Measurements from ENCODE around the gene IRS2. TPM values are rescaled to one million over a fixed set of nuclear protein-coding genes. Genes with fewer than 3 reads are reported as not detected.

Gene IRS2
- total and polyA plus RNA-seq, 4 donors: 4.0 to 9.1 (median 6.7) TPM

GRCh38 chr13:109762791-109763190 is 23.6 kb downstream of the IRS2 start:
- Histone ChIP-seq H3K4me3 (ENCODE audit: low read depth in 1 of 3, low read length in 3 of 3) (no peak overlapping the region), H3K4me1 (ENCODE audit: control insufficient read depth in 4 of 4, insufficient read depth in 4 of 4, low read length in 3 of 4) (peaks cover 0 to 10% (median 5%) of the 10 kb centered on the region in 4 donors), H3K27me3 (ENCODE audit: control insufficient read depth in 4 of 4, insufficient read depth in 4 of 4, low read length in 3 of 4) (no peaks in the 10 kb centered on the region), H3K9ac (ENCODE audit: low read depth in 1 of 2, low read length in 2 of 2) (no peak overlapping the region), H3K36me3 (ENCODE audit: control insufficient read depth in 4 of 4, insufficient read depth in 3 of 4, low read depth in 1 of 4, low read length in 3 of 4) (peaks cover 0 to 8% (median 2%) of the 10 kb centered on the region in 4 donors), H3K27ac (ENCODE audit: low read depth in 1 of 2, low read length in 2 of 2) (no peak overlapping the region), H3K9me3 (ENCODE audit: control insufficient read depth in 4 of 4, low read length in 3 of 4) (no peaks in the 10 kb centered on the region)
- WGBS: 94% methylated on average over 6 of the region's 6 CpGs
- TF ChIP-seq FOXA2 (IDR thresholded peaks at IDR 0.05) (no peak), JUND (IDR thresholded peaks at IDR 0.05) (no peak), REST (IDR thresholded peaks at IDR 0.05) (no peak), HNF4A (conservative IDR thresholded peaks at IDR 0.05) (no peak), CTCF (IDR thresholded peaks at IDR 0.05; ENCODE audit: low read depth, low read length, missing input control) (no peak), ZBTB33 (IDR thresholded peaks at IDR 0.05) (no peak), TAF1 (conservative IDR thresholded peaks at IDR 0.05) (no peak), MAX (IDR thresholded peaks at IDR 0.05) (no peak), NR2F2 (IDR thresholded peaks at IDR 0.05) (no peak), ATF3 (IDR thresholded peaks at IDR 0.05) (no peak), RXRA (IDR thresholded peaks at IDR 0.05) (no peak), RAD21 (IDR thresholded peaks at IDR 0.05) (no peak), YY1 (IDR thresholded peaks at IDR 0.05) (no peak), FOXA1 (IDR thresholded peaks at IDR 0.05) (no peak)
- DNase-seq (ENCODE audit: low spot score): no peak

- Histone ChIP-seq H3K27ac (ENCODE audit: low read depth in 1 of 2, low read length in 2 of 2) (no peak overlapping the region), H3K4me3 (ENCODE audit: low read depth in 1 of 3, low read length in 3 of 3) (no peak overlapping the region), H3K9me3 (ENCODE audit: control insufficient read depth in 4 of 4, low read length in 3 of 4) (no peaks in the 10 kb centered on the region), H3K36me3 (ENCODE audit: control insufficient read depth in 4 of 4, insufficient read depth in 3 of 4, low read depth in 1 of 4, low read length in 3 of 4) (peaks cover 0 to 8% (median 4%) of the 10 kb centered on the region in 4 donors), H3K27me3 (ENCODE audit: control insufficient read depth in 4 of 4, insufficient read depth in 4 of 4, low read length in 3 of 4) (no peaks in the 10 kb centered on the region), H3K4me1 (ENCODE audit: control insufficient read depth in 4 of 4, insufficient read depth in 4 of 4, low read length in 3 of 4) (peaks cover 0 to 2% (median 0%) of the 10 kb centered on the region in 4 donors), H3K9ac (ENCODE audit: low read depth in 1 of 2, low read length in 2 of 2) (no peak overlapping the region)
- DNase-seq (ENCODE audit: low spot score): no peak
- TF ChIP-seq HNF4G (IDR thresholded peaks at IDR 0.05) (no peak), REST (IDR thresholded peaks at IDR 0.05) (no peak)
- WGBS: 97% methylated on average over 1 of the region's 1 CpG
These were observed 24.7 kb downstream of the IRS2 start for GRCh38 chr13:109761695-109762094.
